Measurements from ENCODE around the gene PDE4D.

Gene PDE4D

DNA sequence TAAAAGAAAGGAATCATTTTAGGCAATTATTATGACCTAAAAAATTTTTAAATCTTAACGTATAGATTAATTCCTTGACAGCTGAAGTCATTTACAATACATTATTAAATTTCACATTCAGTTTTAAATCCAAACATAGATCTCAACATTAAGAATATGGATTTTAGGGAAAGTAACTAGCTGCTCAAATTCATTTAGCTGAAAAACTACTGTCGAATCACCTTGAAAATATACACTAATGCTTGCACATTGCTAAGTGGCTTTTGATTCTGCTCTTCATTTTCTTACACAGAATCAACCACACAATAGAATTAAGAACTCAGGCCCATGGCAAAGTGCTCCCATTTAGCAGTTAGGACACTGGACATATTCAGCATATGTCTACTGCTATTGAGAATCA is 856.5 kb downstream of the PDE4D start:
- no peak for DNase-seq (ENCODE audit: low read depth)

GRCh38 chr5:59036274-59036961 is 857.1 kb downstream of the PDE4D start:
- no peak for DNase-seq (ENCODE audit: low read depth)

DNA sequence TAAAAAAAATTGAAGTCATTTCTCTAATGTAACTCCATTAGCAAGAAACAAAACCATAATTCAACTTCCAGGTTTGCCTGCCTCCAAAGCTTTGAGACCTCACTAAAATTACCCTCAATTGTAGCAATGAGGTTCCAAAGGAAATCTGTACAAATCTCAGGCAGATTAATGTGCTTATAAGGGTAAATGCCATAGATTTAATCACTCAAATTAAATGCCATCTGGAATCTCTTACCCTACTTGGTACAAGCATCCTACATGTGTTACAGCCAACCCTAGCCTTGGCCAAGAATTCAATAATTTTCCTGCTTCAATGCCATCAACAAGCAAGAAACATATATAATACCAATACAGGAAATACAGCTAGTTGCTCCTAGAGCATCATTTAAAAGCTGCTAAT is 857.8 kb downstream of the PDE4D start:
- no peak for DNase-seq (ENCODE audit: low read depth)

- no peak for DNase-seq (ENCODE audit: low read depth)
These were observed 858.9 kb downstream of the PDE4D start for GRCh38 chr5:59034498-59035186.

DNA sequence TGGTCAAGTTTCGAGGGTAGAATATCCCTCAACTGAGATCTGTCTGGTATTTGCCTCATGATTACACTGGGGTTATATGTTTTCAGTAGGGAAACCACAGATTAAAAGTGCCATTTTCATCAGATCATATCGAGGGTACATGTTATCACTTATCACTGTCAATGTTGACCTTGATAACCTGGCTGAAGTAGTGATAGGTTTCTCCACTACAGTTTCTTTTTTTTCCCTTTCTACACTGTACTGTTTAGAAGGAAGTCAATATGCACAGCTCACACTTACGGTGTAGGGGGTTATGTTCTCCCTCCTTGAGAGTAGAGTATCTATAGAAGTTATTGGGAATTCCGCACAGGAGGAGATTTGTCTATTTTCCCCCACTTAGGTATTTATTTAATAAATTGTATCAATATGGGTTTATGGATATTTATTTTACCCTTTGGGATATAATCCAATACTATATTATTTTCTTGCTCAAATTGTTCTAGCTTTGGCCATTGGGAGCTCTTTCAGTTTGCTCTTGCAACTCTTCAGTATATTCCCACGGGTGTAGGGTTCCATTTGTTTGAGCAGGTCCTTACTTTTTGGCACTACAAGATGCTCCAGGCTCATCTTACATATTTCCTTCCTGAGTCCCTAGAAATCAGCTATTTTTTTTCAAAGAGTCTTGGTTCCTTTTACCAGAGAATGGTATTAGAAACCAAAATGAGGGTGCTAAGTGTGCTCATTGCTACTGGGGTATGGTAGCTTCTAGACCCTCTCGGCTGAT is 866.2 kb downstream of the PDE4D start:
- no peak for DNase-seq (ENCODE audit: low read depth)

- no peak for DNase-seq (ENCODE audit: low read depth)
These were observed 867.8 kb downstream of the PDE4D start for GRCh38 chr5:59025734-59026133.

GRCh38 chr5:59021837-59022514 is 871.5 kb downstream of the PDE4D start:
- no peak for DNase-seq (ENCODE audit: low read depth)

DNA sequence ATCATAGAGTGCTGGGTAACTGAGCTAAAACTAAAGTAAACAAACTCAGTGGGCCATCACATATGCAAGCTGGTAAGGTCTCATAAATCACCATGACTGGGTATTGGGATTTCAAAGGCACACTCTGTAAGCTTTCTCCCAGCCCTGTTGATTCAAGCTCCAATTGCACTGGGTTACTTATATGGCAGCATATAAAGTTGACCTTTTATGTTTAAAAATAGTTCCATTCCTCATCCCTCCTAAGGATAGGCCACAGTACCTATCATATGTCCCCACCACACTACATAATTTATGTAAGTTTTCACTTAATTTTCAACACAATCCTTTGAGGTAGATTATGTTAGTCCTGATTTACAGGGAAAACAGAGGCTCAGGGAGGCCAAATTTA is 872.2 kb downstream of the PDE4D start:
- DNase-seq (ENCODE audit: low read depth), result no peak

- DNase-seq (ENCODE audit: low read depth), result no peak
These were observed 872.8 kb downstream of the PDE4D start for GRCh38 chr5:59020611-59021285.

- DNase-seq (ENCODE audit: low read depth), result no peak
These were observed 874.4 kb downstream of the PDE4D start for GRCh38 chr5:59019078-59019477.

DNA sequence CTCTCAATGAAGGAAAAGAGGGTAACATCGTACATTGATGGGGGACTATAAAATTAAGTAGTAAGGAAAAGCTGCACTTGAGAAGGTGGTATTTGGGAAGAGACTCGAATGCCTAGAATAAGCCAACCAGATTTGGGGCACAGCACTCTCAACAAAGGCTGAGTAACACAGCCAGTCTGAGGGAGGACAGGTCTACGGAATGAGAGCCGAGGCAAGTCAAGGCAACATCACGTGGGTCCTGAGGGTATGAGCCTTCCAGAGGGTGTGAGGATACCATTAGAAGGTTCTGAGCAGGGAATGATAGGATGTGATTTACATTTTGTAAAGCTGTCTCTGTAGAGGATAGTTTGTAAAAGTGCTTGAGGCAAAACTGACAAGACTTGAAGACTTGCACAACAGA is 876.6 kb downstream of the PDE4D start:
- no peak for DNase-seq (ENCODE audit: low read depth)

DNA sequence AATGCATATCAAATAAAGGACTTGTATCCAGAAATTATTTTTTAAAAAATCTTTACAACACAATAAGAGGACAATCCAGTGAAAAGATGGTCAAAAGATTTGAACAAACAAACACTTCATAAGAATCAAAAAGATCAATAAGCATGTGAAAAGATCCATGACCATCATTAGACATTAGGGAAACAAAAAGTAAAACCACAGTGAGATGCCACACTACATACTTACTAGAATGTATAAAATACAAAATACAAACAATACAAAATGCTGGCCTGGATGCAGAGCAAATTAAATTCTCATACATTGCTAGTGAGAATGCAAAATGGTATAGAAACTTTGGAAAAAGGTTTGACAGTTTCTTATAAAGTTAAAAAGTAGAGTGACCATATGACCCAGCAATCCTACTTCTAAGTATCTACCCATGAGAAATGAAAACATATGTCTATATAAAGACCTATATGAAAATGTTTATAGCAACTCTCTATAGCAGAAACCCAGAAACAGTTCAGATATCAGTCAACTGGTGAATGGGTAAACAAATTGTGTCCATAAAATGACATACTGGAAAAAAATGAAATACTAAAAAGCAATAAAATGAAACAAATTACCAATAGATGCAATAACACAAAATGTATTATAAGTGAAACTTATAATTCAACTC is 884.6 kb downstream of the PDE4D start:
- DNase-seq (ENCODE audit: low read depth), result no peak

DNA sequence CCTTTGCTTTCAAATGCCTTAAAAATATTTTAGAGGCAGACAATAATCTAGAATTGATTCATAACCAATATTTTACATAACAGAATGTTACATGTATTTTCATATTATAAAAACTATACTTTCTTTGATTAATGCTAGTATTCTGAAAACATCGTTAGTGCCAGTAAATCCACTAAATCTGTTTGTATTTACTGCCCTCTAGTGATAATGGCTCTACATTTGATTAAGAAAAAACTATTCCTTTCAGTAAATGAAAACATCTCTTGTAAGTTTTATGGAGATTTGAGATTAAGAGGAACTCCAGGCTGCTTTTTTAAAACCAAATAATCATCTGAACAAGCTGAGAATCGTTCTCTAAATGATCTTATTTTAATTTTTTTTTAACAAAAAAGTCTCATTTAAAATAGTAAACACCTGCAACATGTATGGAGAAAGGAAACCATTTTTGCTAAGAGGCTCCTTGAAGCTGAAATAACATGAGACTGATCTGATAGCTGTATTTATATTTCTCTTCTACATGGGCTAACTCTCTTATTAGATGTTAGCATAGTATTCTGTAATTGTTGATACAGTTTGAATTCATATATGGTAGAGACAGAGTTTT is 886.0 kb downstream of the PDE4D start:
- DNase-seq (ENCODE audit: low read depth), result no peak

GRCh38 chr5:59005934-59006701 is 887.4 kb downstream of the PDE4D start:
- no peak for DNase-seq (ENCODE audit: low read depth)

- DNase-seq (ENCODE audit: low read depth), result no peak
These were observed 889.9 kb downstream of the PDE4D start for GRCh38 chr5:59003641-59004040.

DNA sequence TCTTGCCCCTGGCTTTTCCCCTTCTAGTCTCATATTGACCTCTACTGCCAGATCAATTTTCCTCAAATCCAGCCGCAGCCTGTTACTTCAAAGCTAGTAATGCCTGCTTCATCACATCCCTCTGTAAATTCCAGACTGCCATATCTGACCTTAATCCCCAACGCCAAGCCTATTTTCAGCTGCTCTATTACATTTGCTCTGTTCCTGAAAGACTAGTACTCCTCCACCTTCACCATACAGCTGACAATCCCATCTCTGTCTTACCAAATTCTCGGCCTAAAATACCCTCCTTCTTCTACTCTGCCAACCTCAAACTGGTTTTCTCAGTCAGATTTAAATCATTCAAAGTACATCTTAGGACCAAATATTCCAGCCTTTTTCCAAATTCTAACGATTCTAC is 890.4 kb downstream of the PDE4D start:
- no peak for DNase-seq (ENCODE audit: low read depth)

GRCh38 chr5:59002162-59002825 is 891.2 kb downstream of the PDE4D start:
- DNase-seq (ENCODE audit: low read depth), result no peak

- no peak for DNase-seq (ENCODE audit: low read depth)
These were observed 891.8 kb downstream of the PDE4D start for GRCh38 chr5:59001716-59002115.

DNA sequence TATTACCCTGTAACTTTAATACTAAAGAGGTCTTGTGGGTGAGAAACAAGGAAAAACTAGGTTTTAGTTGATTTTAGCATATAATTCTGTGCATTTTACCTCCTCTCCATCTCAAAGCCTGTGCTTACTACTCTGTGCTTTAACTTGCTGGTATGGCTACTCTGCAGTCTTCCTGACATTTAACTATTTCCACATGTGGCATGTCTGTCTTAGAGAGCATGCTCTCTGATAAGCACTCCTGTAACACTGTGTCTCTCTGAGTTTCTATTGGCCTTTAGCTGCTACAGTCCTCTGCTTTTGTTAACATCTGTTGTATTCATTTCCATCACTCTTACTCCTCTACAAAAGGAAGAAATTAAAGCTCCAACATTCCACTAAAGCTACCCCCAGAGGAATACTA is 892.4 kb downstream of the PDE4D start:
- no peak for DNase-seq (ENCODE audit: low read depth)

DNA sequence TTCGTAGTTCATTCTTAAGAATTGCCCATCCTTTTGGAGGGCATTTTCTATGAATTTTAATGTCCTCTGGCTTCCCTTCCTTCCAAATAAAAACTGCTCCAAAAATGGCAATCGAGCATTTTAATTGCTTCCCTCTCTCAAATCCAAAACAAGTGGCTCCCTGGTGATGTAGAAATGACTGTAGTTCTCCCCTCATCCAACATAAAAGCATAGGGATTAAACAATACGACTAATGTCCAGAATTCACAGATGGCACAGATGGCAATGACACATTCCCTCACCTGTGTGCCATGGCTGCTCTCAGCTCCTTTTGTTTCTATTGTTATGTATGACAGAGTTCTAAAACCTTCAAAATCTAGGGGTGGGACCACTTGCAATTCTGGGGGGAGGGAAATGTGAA is 893.3 kb downstream of the PDE4D start:
- DNase-seq (ENCODE audit: low read depth), result no peak
